Muscle of leg (tissue), 11 donors: ENCODE measurements around the gene SOX10. TPM values are rescaled to one million over a fixed set of nuclear protein-coding genes. Genes with fewer than 3 reads are reported as not detected.

Experiments
- DNase-seq: peaks from one replicate; pipeline ENCODE4 v3.0.0; 2013
- H3K27ac ChIP-seq: one replicate; pipeline ENCODE4 v1.5.1; 2013; ENCODE audit warnings: mild to moderate bottlenecking, low read length, control low read depth
- H3K27me3 ChIP-seq: one replicate; pipeline ENCODE4 v1.6.1; 2013; ENCODE audit warnings: low read length; ENCODE audit not compliant: control insufficient read depth, insufficient read depth
- H3K36me3 ChIP-seq: one replicate; pipeline ENCODE4 v1.6.1; 2013; ENCODE audit warnings: low read length; ENCODE audit not compliant: control insufficient read depth, insufficient read depth
- H3K4me1 ChIP-seq: one replicate; pipeline ENCODE4 v1.6.1; 2013; ENCODE audit warnings: low read length; ENCODE audit not compliant: control insufficient read depth, insufficient read depth
- H3K4me3 ChIP-seq: one replicate; pipeline ENCODE4 v1.5.1; 2013; ENCODE audit warnings: low read length, control low read depth
- H3K9me3 ChIP-seq: replicated peaks from 2 replicates; pipeline ENCODE4 v1.6.1; 2013; ENCODE audit warnings: low read depth, low read length; ENCODE audit not compliant: control insufficient read depth
- WGBS: methylation state at CpG from one replicate; pipeline ENCODE4 v1.1.5; 2013; ENCODE audit warnings: missing lambda C conversion rate; ENCODE audit not compliant: insufficient coverage; 5-methylcytosine and 5-hydroxymethylcytosine counted together
- polyA plus RNA-seq, 8 donors: library from polyadenylated mRNA; unstranded; fragments of 120-200 nt; gene quantifications; one replicate each; pipeline versions ENCODE4 v1.2.1 to v1.2.3, GENCODE V29; 2013; ENCODE audit warnings: inconsistent platforms in 1 of 8, low replicate concordance in 1 of 8; ENCODE audit not compliant: insufficient read length in 8 of 8, insufficient read depth in 1 of 8
- total RNA-seq: library from RNA; stranded (reverse); fragments of 120-200 nt; gene quantifications from one replicate; pipeline ENCODE4 v1.2.4, GENCODE V29; 2013

Gene SOX10
- total and polyA plus RNA-seq, 9 donors: 2.2 to 19.8 (median 8.1) TPM

DNA sequence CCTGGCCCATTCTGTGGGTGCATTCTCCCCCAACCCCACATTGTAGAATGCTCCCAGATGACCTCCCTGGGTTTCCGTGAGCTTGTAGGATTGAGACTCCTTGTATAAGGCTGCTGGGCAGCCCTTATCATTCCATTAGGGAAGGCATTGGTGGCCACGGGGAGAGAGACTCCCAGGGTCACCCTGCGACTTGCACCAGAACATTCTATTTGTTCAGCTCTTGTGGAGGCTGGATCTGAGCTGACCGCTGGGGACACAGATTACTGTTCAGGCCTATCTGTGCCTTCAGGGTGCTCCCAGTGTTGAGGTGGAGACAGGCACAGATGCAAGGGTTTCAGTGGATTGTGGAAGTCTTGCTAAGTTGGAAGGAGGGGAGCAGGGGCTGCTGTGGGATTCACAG, 60.4 kb downstream of the SOX10 start:
- DNase-seq: no peak
- Histone ChIP-seq H3K27me3 (no peaks in the 10 kb centered on the region), H3K27ac (no peak overlapping the region), H3K36me3 (peaks cover 73% of the 10 kb centered on the region), H3K4me1 (peaks cover 4% of the 10 kb centered on the region), H3K4me3 (no peak overlapping the region), H3K9me3 (no peaks in the 10 kb centered on the region)
- WGBS: 88% methylated on average over 3 of the region's 4 CpGs

Other genes with a start within 250 kb of the SOX10 start
- gene GCAT, start 176.6 kb downstream of the SOX10 start, total RNA-seq: 7.4 TPM
- gene GCAT, start 176.6 kb downstream of the SOX10 start, polyA plus RNA-seq: 1 to 10 TPM; 4.4 to 8.3 (median 6.5) TPM
- gene GALR3, start 161.2 kb downstream of the SOX10 start, total RNA-seq: not detected
- gene GALR3, start 161.2 kb downstream of the SOX10 start, polyA plus RNA-seq: under 1 TPM in 3 of 8 donors, not detected in 5; 0.09 to 0.14 (median 0.10) TPM
- gene ANKRD54, start 140.2 kb downstream of the SOX10 start, total RNA-seq: 9.8 TPM
- gene ANKRD54, start 140.2 kb downstream of the SOX10 start, polyA plus RNA-seq: 10 to 100 TPM; 10.0 to 15.4 (median 11.7) TPM
- 1,312 TPM for gene EIF3L, start 135.1 kb downstream of the SOX10 start, total RNA-seq
- gene EIF3L, start 135.1 kb downstream of the SOX10 start, polyA plus RNA-seq: 1,000 to 10,000 TPM; 1,056 to 1,352 (median 1,211) TPM
- gene MICALL1, start 78.3 kb downstream of the SOX10 start, total RNA-seq: 21.7 TPM
- 10 to 100 TPM; 35.8 to 73.8 (median 51.1) TPM for gene MICALL1, start 78.3 kb downstream of the SOX10 start, polyA plus RNA-seq
- gene C22orf23, start 31.0 kb downstream of the SOX10 start, total RNA-seq: 0.18 TPM
- 10 to 100 TPM in 4 of 8 donors, 1 to 10 TPM in 4; 7.7 to 15.2 (median 10.0) TPM for gene C22orf23, start 31.0 kb downstream of the SOX10 start, polyA plus RNA-seq
- gene POLR2F, start 30.9 kb downstream of the SOX10 start, total RNA-seq: 58.1 TPM
- 10 to 100 TPM; 45.3 to 55.1 (median 50.3) TPM for gene POLR2F, start 30.9 kb downstream of the SOX10 start, polyA plus RNA-seq
- 11.9 TPM for gene PICK1, start 72.8 kb upstream of the SOX10 start, total RNA-seq
- 10 to 100 TPM in 7 of 8 donors, 1 to 10 TPM in 1; 8.8 to 13.1 (median 10.4) TPM for gene PICK1, start 72.8 kb upstream of the SOX10 start, polyA plus RNA-seq
- gene SLC16A8, start 99.6 kb upstream of the SOX10 start, total RNA-seq: 2.4 TPM
- gene SLC16A8, start 99.6 kb upstream of the SOX10 start, polyA plus RNA-seq: 1 to 10 TPM; 1.0 to 3.4 (median 2.2) TPM
- gene BAIAP2L2, start 126.1 kb upstream of the SOX10 start, total RNA-seq: 0.22 TPM
- gene BAIAP2L2, start 126.1 kb upstream of the SOX10 start, polyA plus RNA-seq: 1 to 10 TPM in 6 of 8 donors, under 1 TPM in 2; 0.61 to 6.4 (median 1.3) TPM
- 10.1 TPM for gene PLA2G6, start 197.3 kb upstream of the SOX10 start, total RNA-seq
- gene PLA2G6, start 197.3 kb upstream of the SOX10 start, polyA plus RNA-seq: 10 to 100 TPM in 4 of 8 donors, 1 to 10 TPM in 4; 6.3 to 14.2 (median 10.5) TPM
- 3.5 TPM for gene MAFF, start 217.4 kb upstream of the SOX10 start, total RNA-seq
- gene MAFF, start 217.4 kb upstream of the SOX10 start, polyA plus RNA-seq: 1 to 10 TPM; 2.0 to 7.3 (median 4.7) TPM